ENCODE measurements around the gene PCCA.
"Not testable (repeated sequence)": the region's sequence is repeated elsewhere in the genome, so short reads cannot be mapped to it uniquely, and the experiment has no call there.

PCCA gene

DNA sequence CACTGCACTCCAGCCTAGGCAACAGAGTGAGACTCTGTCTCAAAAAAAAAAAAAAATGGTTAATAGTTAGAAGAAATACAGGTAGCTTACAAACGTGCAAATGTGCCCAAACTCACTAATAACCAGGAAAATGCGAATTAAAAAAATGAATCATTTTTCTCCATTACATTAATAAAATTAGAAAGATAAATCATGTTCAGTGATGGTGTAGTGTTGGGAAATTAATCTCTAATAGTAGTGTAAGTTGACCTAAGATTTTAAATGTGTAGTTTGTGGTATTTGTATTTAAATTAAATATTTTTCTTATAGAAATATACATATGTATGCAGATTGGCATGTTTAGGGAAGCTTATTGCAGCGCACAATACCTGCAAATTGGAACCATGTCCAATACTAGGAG is 57.6 kb downstream of the PCCA start:
- H3K4me3 ChIP-seq (ENCODE audit: insufficient read length, low read depth) = no peak overlapping the region
- H3K9ac ChIP-seq (ENCODE audit: insufficient read length, low read depth) = no peak overlapping the region
- H3K9me3 ChIP-seq (ENCODE audit: insufficient read depth, low read length) = no peaks in the 10 kb centered on the region
- no peaks in the 10 kb centered on the region for H3K4me1 ChIP-seq (ENCODE audit: insufficient read depth, insufficient read length)
- H3K36me3 ChIP-seq (ENCODE audit: insufficient read depth, insufficient read length, low read length) = peaks cover 3% of the 10 kb centered on the region
- no peak for DNase-seq (ENCODE audit: low read depth, low spot score)
- TF ChIP-seq ZNF274 (IDR thresholded peaks at IDR 0.05; ENCODE audit: low read depth, low read length) = no peak
- no peak for TF ChIP-seq YY1 (IDR thresholded peaks at IDR 0.05; ENCODE audit: insufficient read depth, insufficient read length)
- TF ChIP-seq SUZ12 (IDR thresholded peaks at IDR 0.05; ENCODE audit: extremely low read depth, insufficient read depth, insufficient read length) = no peak
- H3K27me3 ChIP-seq (ENCODE audit: insufficient read depth, insufficient read length) = no peaks in the 10 kb centered on the region

DNA sequence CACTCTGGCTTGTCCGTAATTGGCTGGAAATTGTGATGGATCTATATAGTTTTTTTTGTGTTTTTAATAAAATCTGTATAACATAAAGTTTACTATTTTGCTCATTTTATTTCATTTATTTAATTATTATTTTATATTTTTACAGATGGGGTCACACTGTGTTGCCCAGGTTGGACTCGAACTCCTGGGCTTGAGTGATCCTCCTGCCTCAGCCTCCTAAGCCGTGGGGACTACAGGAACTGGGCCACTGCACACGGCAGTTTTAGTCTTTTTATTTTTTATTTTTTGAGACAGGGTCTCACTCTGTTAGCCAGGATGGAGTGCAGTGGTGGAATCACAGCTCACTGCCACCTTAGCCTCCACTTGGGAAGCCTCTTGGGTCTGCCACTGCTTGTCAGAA is 58.9 kb downstream of the PCCA start:
- no peak for TF ChIP-seq SUZ12 (IDR thresholded peaks at IDR 0.05; ENCODE audit: extremely low read depth, insufficient read depth, insufficient read length)
- TF ChIP-seq YY1 (IDR thresholded peaks at IDR 0.05; ENCODE audit: insufficient read depth, insufficient read length) = no peak
- TF ChIP-seq ZNF274 (IDR thresholded peaks at IDR 0.05; ENCODE audit: low read depth, low read length) = no peak

DNA sequence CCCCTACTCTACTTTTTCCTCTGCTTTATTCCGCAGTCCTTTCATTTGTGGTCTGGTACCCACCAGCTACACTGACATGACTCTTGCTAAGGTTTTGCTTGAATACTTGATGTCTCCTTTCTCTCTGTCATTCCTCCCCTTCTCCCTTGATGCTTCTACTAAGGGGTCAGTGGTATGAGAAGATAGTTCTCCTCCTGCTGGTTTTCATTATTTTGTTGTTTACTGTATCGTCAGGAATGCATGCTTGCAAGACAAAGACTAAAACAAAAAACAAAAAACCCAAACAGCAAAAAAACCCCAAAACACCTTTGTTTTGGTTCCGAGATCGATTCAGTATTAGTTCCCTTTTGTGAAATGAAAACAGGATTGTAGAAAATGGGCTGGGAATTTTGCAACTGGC is 59.5 kb downstream of the PCCA start:
- Histone ChIP-seq H3K36me3 (ENCODE audit: insufficient read depth, insufficient read length, low read length) (peaks cover 3% of the 10 kb centered on the region), H3K9me3 (ENCODE audit: insufficient read depth, low read length) (no peaks in the 10 kb centered on the region), H3K27me3 (ENCODE audit: insufficient read depth, insufficient read length) (no peaks in the 10 kb centered on the region), H3K4me3 (ENCODE audit: insufficient read length, low read depth) (no peak overlapping the region), H3K4me1 (ENCODE audit: insufficient read depth, insufficient read length) (no peaks in the 10 kb centered on the region), H3K9ac (ENCODE audit: insufficient read length, low read depth) (no peak overlapping the region)
- TF ChIP-seq SUZ12 (IDR thresholded peaks at IDR 0.05; ENCODE audit: extremely low read depth, insufficient read depth, insufficient read length) (no peak), YY1 (IDR thresholded peaks at IDR 0.05; ENCODE audit: insufficient read depth, insufficient read length) (no peak), ZNF274 (IDR thresholded peaks at IDR 0.05; ENCODE audit: low read depth, low read length) (no peak)
- DNase-seq (ENCODE audit: low read depth, low spot score) = peak; percentile 55

More for the DNA sequence above, 58.9 kb downstream of the PCCA start:
- Histone ChIP-seq H3K9me3 (ENCODE audit: insufficient read depth, low read length) (no peaks in the 10 kb centered on the region), H3K36me3 (ENCODE audit: insufficient read depth, insufficient read length, low read length) (peaks cover 3% of the 10 kb centered on the region), H3K4me1 (ENCODE audit: insufficient read depth, insufficient read length) (no peaks in the 10 kb centered on the region), H3K27me3 (ENCODE audit: insufficient read depth, insufficient read length) (no peaks in the 10 kb centered on the region), H3K9ac (ENCODE audit: insufficient read length, low read depth) (peak overlapping the region; percentile 8), H3K4me3 (ENCODE audit: insufficient read length, low read depth) (no peak overlapping the region)
- DNase-seq (ENCODE audit: low read depth, low spot score) = no peak

DNA sequence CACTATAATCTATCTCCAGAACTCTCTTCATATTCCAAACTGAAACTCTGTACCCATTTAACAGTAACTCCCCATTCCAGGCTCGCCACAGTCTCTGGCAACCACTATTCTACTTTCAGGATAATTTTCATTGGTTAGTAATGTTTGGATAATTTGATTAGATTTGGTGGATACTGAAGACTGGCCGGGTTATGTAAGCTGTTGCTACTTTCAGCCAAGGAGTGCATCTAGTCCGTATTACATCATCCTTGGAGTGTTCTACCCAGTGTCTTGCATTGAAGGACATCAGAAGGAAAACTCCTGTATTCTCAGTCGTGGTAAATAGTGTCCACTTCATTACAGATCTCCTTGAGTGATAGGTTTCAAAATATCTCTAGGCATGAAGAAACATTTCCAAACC is 60.5 kb downstream of the PCCA start:
- no peak overlapping the region for H3K9ac ChIP-seq (ENCODE audit: insufficient read length, low read depth)

DNA sequence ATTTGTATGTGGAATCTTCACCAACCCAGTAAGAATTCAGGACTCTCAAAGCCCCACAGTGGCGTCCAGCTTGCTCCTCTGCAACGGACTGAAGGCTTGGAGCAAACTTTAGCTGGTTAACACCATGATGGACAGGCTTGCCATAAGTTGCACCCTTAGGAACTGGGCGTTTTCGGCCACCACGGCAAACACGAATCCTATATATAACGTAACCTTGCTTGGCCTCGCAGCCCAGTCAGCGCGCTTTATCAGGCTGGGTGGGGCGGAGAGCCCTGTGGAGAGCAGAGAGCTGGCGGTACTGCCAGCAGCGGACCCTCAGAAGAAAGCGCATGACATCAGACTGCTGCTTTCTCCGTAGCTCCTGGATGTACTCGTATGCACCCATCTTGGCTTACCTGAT is 61.8 kb downstream of the PCCA start:
- not testable (repeated sequence) for H3K4me3 ChIP-seq (ENCODE audit: insufficient read length, low read depth); H3K9me3 ChIP-seq (ENCODE audit: insufficient read depth, low read length); H3K27me3 ChIP-seq (ENCODE audit: insufficient read depth, insufficient read length); H3K9ac ChIP-seq (ENCODE audit: insufficient read length, low read depth); DNase-seq (ENCODE audit: low read depth, low spot score); H3K36me3 ChIP-seq (ENCODE audit: insufficient read depth, insufficient read length, low read length); H3K4me1 ChIP-seq (ENCODE audit: insufficient read depth, insufficient read length)

More for the DNA sequence above, 60.5 kb downstream of the PCCA start:
- Histone ChIP-seq H3K4me3 (ENCODE audit: insufficient read length, low read depth) (no peak overlapping the region), H3K27me3 (ENCODE audit: insufficient read depth, insufficient read length) (no peaks in the 10 kb centered on the region), H3K36me3 (ENCODE audit: insufficient read depth, insufficient read length, low read length) (peaks cover 3% of the 10 kb centered on the region), H3K4me1 (ENCODE audit: insufficient read depth, insufficient read length) (no peaks in the 10 kb centered on the region), H3K9me3 (ENCODE audit: insufficient read depth, low read length) (no peaks in the 10 kb centered on the region)
- DNase-seq (ENCODE audit: low read depth, low spot score) = no peak
- no peak for TF ChIP-seq ZNF274 (IDR thresholded peaks at IDR 0.05; ENCODE audit: low read depth, low read length)
- TF ChIP-seq YY1 (IDR thresholded peaks at IDR 0.05; ENCODE audit: insufficient read depth, insufficient read length) = no peak
- TF ChIP-seq SUZ12 (IDR thresholded peaks at IDR 0.05; ENCODE audit: extremely low read depth, insufficient read depth, insufficient read length) = no peak

DNA sequence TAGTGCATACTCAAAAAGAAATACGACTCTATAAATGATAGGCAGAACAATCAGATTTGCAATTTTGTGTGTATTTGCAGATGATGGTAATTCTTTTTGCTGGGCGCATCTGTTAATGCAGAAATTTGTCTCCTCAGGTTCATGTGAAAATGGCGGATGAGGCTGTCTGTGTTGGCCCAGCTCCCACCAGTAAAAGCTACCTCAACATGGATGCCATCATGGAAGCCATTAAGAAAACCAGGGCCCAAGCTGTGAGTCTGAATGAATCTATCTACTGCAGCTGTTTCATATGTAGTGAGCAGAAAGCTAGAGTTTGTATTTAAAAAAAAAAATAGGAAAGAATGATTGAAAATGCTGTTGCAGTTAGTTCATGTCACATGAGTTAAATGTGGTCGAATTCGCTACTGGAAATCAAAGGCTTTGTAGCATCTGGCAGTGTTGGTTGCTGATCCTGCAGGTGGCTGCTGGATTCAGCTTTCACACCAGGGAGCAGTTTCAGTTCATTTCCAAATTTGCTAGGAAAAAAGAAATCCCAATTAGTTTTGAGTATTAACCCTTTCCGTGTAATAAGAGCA is 66.0 kb downstream of the PCCA start:
- no peak for TF ChIP-seq YY1 (IDR thresholded peaks at IDR 0.05; ENCODE audit: insufficient read depth, insufficient read length)
- TF ChIP-seq SUZ12 (IDR thresholded peaks at IDR 0.05; ENCODE audit: extremely low read depth, insufficient read depth, insufficient read length) = no peak
- TF ChIP-seq ZNF274 (IDR thresholded peaks at IDR 0.05; ENCODE audit: low read depth, low read length) = no peak
- H3K4me1 ChIP-seq (ENCODE audit: insufficient read depth, insufficient read length) = no peaks in the 10 kb centered on the region
- no peaks in the 10 kb centered on the region for H3K27me3 ChIP-seq (ENCODE audit: insufficient read depth, insufficient read length)
- no peak for DNase-seq (ENCODE audit: low read depth, low spot score)
- no peaks in the 10 kb centered on the region for H3K36me3 ChIP-seq (ENCODE audit: insufficient read depth, insufficient read length, low read length)
- H3K9me3 ChIP-seq (ENCODE audit: insufficient read depth, low read length) = no peaks in the 10 kb centered on the region
- no peak overlapping the region for H3K9ac ChIP-seq (ENCODE audit: insufficient read length, low read depth)
- no peak overlapping the region for H3K4me3 ChIP-seq (ENCODE audit: insufficient read length, low read depth)

DNA sequence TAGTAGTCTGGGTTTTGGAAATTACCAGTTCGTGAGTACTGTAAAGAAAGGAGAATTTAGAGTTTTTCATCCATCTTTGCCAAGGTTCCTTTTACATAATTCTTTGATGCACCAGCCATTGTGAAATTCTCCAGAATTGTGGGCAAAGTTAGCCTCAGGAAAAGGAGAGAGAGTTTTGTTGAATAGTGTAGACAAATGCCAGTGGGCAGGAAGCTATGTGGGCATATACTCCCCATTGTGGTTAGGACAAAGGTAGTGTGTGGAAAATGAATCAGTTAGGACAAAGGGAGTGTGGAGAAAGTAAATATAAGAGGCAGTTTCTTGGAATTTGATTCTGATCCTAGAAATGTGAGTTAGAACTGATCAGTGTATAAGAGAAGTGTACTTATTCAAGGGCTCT is 67.9 kb downstream of the PCCA start:
- no peak for DNase-seq (ENCODE audit: low read depth, low spot score)
- no peaks in the 10 kb centered on the region for H3K27me3 ChIP-seq (ENCODE audit: insufficient read depth, insufficient read length)
- no peaks in the 10 kb centered on the region for H3K36me3 ChIP-seq (ENCODE audit: insufficient read depth, insufficient read length, low read length)
- H3K9ac ChIP-seq (ENCODE audit: insufficient read length, low read depth) = no peak overlapping the region
- no peak for TF ChIP-seq ZNF274 (IDR thresholded peaks at IDR 0.05; ENCODE audit: low read depth, low read length)
- TF ChIP-seq SUZ12 (IDR thresholded peaks at IDR 0.05; ENCODE audit: extremely low read depth, insufficient read depth, insufficient read length) = no peak
- TF ChIP-seq YY1 (IDR thresholded peaks at IDR 0.05; ENCODE audit: insufficient read depth, insufficient read length) = no peak
- H3K9me3 ChIP-seq (ENCODE audit: insufficient read depth, low read length) = no peaks in the 10 kb centered on the region
- H3K4me3 ChIP-seq (ENCODE audit: insufficient read length, low read depth) = no peak overlapping the region
- H3K4me1 ChIP-seq (ENCODE audit: insufficient read depth, insufficient read length) = no peaks in the 10 kb centered on the region

DNA sequence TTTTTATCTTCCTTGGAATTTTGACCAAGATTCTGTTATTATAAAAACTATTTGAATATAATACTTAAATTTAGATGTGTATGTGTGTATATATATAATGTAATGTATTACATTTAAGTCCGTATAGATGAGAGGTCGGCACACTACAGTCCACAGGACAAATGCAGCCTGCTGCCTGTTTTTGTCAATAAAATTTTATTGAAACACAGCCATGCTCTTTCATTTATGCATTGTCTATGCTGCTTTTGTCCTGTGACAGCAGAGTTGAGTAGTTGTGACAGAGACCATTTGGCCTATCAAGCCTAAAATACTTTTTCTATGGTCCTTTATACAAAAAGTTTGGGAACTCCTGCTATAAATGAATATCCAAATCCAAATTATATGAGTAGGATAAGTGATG is 69.7 kb downstream of the PCCA start:
- Histone ChIP-seq H3K4me3 (ENCODE audit: insufficient read length, low read depth) (no peak overlapping the region), H3K4me1 (ENCODE audit: insufficient read depth, insufficient read length) (no peaks in the 10 kb centered on the region), H3K9ac (ENCODE audit: insufficient read length, low read depth) (no peak overlapping the region), H3K36me3 (ENCODE audit: insufficient read depth, insufficient read length, low read length) (no peaks in the 10 kb centered on the region), H3K9me3 (ENCODE audit: insufficient read depth, low read length) (no peaks in the 10 kb centered on the region), H3K27me3 (ENCODE audit: insufficient read depth, insufficient read length) (no peaks in the 10 kb centered on the region)
- no peak for TF ChIP-seq SUZ12 (IDR thresholded peaks at IDR 0.05; ENCODE audit: extremely low read depth, insufficient read depth, insufficient read length)
- TF ChIP-seq ZNF274 (IDR thresholded peaks at IDR 0.05; ENCODE audit: low read depth, low read length) = no peak
- TF ChIP-seq YY1 (IDR thresholded peaks at IDR 0.05; ENCODE audit: insufficient read depth, insufficient read length) = no peak
- DNase-seq (ENCODE audit: low read depth, low spot score) = no peak
